HG02884 (cell line): ENCODE measurements around the gene PAX1.

Experiments
- ATAC-seq: cut with Tn5 transposase; IDR thresholded peaks from one replicate; pipeline ENCODE4 v1.9.1; 2021; ENCODE audit warnings: mild to moderate bottlenecking, moderate library complexity; ENCODE audit not compliant: unreplicated experiment

PAX1 gene

GRCh38 chr20:21725892-21726291, 20.4 kb downstream of the PAX1 start:
- no peak for ATAC-seq

- no peak for ATAC-seq
These were observed 23.9 kb downstream of the PAX1 start for GRCh38 chr20:21729316-21729715.

GRCh38 chr20:21739161-21739560, 33.7 kb downstream of the PAX1 start:
- ATAC-seq = no peak

GRCh38 chr20:21739682-21740081, 34.2 kb downstream of the PAX1 start:
- no peak for ATAC-seq

- no peak for ATAC-seq
These were observed 35.8 kb downstream of the PAX1 start for GRCh38 chr20:21741266-21741665.

- ATAC-seq = no peak
These were observed 57.2 kb downstream of the PAX1 start for GRCh38 chr20:21762646-21763045.

- ATAC-seq = no peak
These were observed 61.8 kb downstream of the PAX1 start for GRCh38 chr20:21767200-21767738.

GRCh38 chr20:21767739-21768223, 62.3 kb downstream of the PAX1 start:
- no peak for ATAC-seq
